Stimulated activated CD4-positive, alpha-beta T cell treated with anti-CD3 and anti-CD28 coated beads, Interleukin-12 subunit alpha, Interleukin-12 subunit beta, amount 100 ng/mL, for 24 hours (primary cell): Measurements from ENCODE around the gene FMNL1.
A peak's percentile ranks its signal among the peaks of the same experiment; 100 is the strongest.

Experiments used
- DNase-seq, 2 experiments: peaks; one replicate each; pipeline ENCODE4 v3.0.0-alpha.2; 2020; ENCODE audit warnings: low read depth in 2 of 2

The FMNL1 gene

GRCh38 chr17:45258981-45259380 is 37.3 kb downstream of the FMNL1 start:
- DNase-seq: no peak

GRCh38 chr17:45260204-45260783 is 38.6 kb downstream of the FMNL1 start:
- DNase-seq: no peak

- peak; percentile 37 to 55 for DNase-seq
These were observed 40.2 kb downstream of the FMNL1 start, which contains the start of gene SPATA32 for GRCh38 chr17:45261577-45262515. Gene SPATA32, minus strand, starts transcription at chr17:45262094. Its CDS starts 78 bp downstream, at chr17:45262016.

DNA sequence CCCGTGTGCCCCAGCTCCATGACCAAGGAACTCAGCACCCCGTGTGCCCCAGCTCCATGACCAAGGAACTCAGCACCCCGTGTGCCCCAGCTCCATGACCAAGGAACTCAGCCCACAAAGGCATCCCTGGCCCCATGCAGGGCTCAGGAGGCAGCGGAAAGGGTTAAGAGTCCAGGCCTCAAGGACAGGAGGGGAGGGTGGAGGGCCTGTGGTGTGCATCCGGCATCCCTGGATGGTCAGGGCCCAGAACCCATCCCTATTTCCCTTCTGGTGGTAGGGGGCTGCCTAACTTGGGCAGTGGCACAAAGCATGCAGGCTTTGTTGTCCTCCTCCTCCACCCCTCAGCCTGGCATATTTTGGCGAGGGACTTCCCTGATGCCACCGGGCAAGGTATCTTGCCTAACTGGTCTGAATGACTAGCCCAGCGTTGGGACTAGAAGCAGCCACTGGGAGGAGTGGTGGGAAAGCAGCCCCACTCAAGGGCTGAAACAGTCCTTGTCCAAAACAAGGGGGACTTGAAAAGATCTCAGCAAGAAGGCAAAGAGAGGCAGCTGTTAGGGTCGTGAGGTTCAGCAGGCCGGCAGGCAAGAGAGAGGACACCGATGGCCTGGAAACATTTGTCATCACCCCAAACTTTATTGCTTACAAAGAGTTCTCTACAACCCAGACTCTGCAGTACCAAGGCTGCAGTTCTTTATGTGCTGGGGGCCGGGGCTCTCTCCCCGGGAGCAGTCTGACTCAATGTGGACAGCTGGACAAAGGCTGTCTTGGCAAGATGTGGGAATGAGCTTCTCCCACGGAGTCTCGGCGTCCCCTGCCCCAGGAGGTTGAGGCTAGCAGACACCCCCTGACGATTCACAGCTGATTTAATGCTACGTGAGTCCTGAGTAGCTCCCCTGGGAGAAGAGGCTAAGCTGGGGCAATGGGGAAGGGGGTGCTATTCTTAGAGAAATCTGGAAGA is 41.1 kb downstream of the FMNL1 start:
- DNase-seq: no peak

- DNase-seq: no peak
These were observed 41.8 kb downstream of the FMNL1 start for GRCh38 chr17:45263477-45263860.

DNA sequence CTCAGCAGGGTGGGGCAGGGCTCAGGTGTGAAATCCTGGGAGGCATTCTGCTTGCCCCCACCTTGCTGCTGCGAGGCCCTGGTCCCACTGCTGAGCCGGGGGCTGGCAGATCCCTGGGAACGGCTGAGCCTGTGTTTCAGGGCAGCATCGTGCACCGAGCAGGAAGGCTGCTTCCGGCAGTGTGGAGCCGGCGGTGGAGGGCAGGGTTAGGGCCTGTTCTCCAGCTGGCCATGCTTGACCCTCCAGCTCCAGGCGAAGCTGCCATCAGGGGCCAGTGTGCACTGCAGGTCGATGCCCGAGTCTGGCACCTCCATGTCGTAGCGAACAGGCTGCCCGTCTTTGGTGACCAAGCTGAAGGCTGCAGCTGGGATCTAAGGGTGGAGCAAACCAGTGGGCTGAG is 42.7 kb downstream of the FMNL1 start:
- no peak for DNase-seq

- DNase-seq: no peak
These were observed 43.3 kb downstream of the FMNL1 start for GRCh38 chr17:45264988-45265387.

GRCh38 chr17:45265821-45266220 is 44.1 kb downstream of the FMNL1 start:
- no peak for DNase-seq

DNA sequence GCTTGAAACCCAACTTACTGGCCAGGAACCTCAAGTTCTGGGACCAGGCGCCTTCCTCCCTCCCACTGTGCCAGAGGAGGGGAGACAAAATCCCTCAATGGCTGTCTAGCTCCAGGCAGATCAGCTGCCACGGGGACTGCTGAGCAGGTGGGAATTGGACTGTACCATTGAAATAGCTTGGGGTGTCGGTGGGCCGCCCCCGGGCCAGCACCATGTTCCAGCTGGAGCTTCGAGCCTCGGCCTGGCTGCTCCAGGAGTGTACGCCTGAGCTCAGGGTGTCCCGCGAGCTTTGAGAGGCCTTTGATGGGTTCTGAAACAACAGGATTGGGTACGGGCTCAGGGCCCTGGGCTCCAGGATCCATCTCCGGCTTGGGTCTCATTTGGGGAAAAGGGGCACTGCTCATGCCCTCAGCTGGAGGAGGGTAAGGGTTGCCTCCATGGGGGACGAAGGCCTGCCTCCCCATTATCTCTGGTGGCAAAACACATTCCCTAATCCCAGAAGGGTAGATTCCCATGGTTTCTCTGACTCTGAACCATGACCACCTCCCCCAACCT is 44.8 kb downstream of the FMNL1 start:
- no peak for DNase-seq

GRCh38 chr17:45267436-45268055 is 45.9 kb downstream of the FMNL1 start:
- no peak for DNase-seq

DNA sequence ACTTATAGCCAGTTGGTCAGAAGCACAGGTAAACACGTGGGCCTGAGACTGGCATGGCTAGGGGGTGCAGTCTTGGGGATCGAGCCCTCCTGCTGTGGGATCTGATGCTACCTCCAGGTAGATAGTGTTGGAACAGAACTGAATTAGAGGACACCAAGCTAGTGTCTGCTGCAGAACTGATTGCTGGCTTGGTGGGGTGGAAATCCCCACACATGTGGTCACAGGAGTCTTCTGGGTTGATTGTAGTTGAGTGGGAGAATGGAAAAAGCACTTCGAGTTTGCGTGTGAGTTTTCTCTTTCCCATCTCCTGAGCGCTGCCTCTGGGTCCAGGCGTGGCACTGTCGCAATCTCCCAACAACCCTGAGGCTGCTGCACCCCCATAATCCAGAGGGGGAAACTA is 48.2 kb downstream of the FMNL1 start:
- no peak for DNase-seq

GRCh38 chr17:45270828-45271418 is 49.2 kb downstream of the FMNL1 start:
- peak in 1 of 2 experiments; percentile 41 for DNase-seq

GRCh38 chr17:45271603-45272002 is 49.9 kb downstream of the FMNL1 start:
- DNase-seq: no peak

GRCh38 chr17:45273551-45273957 is 51.9 kb downstream of the FMNL1 start:
- no peak for DNase-seq

DNA sequence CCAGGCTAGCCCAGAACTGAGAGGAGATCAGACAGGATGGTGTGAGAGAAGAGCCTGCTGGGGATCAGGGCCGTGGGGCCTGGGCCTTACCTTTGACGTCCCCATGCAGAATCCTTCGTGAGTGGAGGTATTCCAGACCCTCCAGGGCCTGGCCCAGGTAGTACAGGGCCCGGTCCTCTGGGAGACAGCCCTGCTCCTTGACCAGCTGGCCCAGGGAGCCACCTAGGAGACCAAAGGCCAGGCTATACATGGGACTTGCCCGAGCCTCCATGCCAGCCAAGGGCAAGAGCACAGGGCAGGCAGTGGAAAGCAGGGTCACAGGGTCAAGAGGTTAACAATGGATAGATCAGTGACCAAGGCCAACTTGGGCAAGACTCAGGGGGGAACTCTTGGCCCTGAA is 52.3 kb downstream of the FMNL1 start:
- no peak for DNase-seq

DNA sequence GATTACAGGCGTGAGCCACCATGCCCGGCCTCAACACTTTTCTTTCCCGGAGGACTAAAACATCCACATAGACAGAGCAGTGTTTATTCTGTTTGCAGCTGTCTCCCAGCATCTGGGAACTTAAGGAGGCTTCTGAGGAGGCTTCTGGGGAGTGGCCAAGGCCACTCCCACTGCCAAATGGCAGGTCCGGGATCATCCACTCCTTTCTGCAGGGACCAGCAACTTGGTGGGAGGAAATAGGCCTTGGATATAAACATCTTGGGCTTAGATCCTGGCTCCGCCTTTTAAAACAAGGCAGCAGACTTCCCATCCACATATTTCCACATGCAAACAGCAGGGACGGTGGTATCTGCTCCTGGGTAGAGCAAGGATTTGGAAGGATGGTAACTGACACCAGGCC is 54.3 kb downstream of the FMNL1 start:
- no peak for DNase-seq

- peak; percentile 78 to 86 for DNase-seq
These were observed 55.6 kb downstream of the FMNL1 start for GRCh38 chr17:45277216-45277849.

DNA sequence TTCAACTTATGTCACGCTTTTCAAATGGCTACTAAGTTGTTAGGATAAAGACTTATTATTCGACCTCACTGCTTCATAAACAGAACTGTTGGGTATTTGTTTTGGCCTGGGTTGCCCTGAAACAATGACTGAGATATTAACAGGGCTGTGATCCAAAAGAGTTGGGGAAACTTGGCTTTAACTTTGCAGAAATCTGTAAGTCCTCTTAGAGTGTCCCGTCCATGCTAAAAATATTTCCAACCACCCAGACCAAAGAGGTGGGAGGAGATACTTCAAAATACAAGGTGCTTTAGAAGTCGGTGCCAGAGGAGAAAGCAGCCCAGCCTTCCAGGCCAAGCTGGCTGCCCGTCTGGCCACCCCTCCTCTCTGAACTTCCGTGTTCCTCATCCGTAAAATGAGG is 56.3 kb downstream of the FMNL1 start:
- no peak for DNase-seq

- DNase-seq: no peak
These were observed 58.2 kb downstream of the FMNL1 start for GRCh38 chr17:45279898-45280297.
